B cell (primary cell): Measurements from ENCODE around the gene GABRG3.

Source experiments
- EZH2 ChIP-seq: IDR thresholded peaks from 2 replicates; pipeline ENCODE4 v1.6.1; 2012; ENCODE audit warnings: borderline replicate concordance, low read depth, mild to moderate bottlenecking, moderate library complexity, low read length; ENCODE audit not compliant: insufficient read depth, poor library complexity, severe bottlenecking
- TF ChIP-seq, protein P1 (sequence below): fragments of 200-600 bp; IDR thresholded peaks from one replicate; pipeline ENCODE4 v1.8.0; 2022; ENCODE audit warnings: antibody characterized with exemption, mild to moderate bottlenecking

GRCh38 chr15:27383726-27384125, 412.7 kb downstream of the GABRG3 start:
- TF ChIP-seq, protein P1, sequence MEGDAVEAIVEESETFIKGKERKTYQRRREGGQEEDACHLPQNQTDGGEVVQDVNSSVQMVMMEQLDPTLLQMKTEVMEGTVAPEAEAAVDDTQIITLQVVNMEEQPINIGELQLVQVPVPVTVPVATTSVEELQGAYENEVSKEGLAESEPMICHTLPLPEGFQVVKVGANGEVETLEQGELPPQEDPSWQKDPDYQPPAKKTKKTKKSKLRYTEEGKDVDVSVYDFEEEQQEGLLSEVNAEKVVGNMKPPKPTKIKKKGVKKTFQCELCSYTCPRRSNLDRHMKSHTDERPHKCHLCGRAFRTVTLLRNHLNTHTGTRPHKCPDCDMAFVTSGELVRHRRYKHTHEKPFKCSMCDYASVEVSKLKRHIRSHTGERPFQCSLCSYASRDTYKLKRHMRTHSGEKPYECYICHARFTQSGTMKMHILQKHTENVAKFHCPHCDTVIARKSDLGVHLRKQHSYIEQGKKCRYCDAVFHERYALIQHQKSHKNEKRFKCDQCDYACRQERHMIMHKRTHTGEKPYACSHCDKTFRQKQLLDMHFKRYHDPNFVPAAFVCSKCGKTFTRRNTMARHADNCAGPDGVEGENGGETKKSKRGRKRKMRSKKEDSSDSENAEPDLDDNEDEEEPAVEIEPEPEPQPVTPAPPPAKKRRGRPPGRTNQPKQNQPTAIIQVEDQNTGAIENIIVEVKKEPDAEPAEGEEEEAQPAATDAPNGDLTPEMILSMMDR = no peak
- no peak for TF ChIP-seq EZH2
